GM10248 (cell line): Measurements from ENCODE around the gene UBL4A.

Experiments used
- CTCF ChIA-PET: fragments of 300-600 bp; sonication (Branson Sonifier 250); formaldehyde crosslinking; extraction: SDS; loops from one replicate; lab custom pipeline; 2021; ENCODE audit warnings: antibody characterized with exemption; lab: Yijun Ruan, JAX
- POLR2A ChIA-PET: fragments of 350-650 bp; sonication (Branson Sonifier 250); formaldehyde crosslinking; extraction: SDS; loops from one replicate; lab custom pipeline; 2020; ENCODE audit warnings: antibody characterized with exemption; lab: Yijun Ruan, JAX
- DNase-seq: peaks from one replicate; pipeline ENCODE4 v3.0.0; 2012; ENCODE audit errors: extremely low spot score
- CTCF ChIP-seq: IDR thresholded peaks from 2 replicates; pipeline ENCODE4 v1.5.1; 2012; ENCODE audit warnings: mild to moderate bottlenecking, low read depth; ENCODE audit errors: extremely low read depth, missing control alignments, control extremely low read depth

The UBL4A gene

GRCh38 chrX:154472685-154473632 is 13.5 kb downstream of the UBL4A start:
- TF ChIP-seq CTCF = no peak
- POLR2A ChIA-PET = no interaction called here
- CTCF ChIA-PET = no interaction called here
- DNase-seq = no peak

DNA sequence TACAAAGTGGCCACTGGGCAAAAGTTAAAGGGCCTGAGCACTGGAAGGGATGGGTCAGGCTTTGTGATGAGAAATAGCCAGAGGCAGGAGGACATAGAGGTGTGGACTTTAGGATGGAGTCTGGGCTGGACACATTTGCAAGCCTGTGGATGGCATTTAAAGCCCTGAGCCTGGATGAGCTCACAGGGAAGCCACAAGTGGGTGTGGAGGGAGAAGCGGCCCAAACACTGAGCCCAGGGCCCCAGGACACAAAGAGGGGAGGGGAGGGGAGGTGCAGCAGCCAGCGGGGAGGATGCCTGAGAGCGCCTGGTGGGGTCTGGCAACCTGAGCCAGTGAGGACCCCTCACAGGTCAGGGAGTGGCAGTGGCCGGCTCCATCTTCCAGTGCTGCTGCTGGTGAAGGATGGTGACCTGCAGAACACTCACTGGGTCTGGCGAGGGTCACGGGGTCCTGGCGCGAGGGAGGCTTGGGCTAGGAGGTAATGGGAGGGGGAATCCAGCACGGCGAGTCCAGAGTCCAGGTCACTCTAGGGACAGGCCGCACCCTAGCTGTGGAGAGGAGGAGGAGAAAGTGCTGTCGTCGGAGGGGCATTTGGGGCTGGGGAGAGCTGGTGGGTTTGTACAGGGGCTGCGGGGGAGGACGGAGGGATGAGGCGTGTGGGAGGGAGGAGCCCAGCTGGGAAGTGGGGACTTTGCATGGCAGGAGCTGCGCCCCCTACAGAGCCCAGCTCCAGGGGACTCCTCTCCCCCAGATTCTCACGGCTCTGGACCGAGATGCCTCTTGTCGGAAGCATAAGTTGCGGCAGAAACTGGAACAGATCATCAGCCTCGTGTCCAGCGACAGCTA is 14.4 kb downstream of the UBL4A start:
- ChIA-PET POLR2A (no interaction called here), CTCF (no interaction called here)
- TF ChIP-seq CTCF = no peak
- DNase-seq = no peak

GRCh38 chrX:154470914-154471568 is 15.4 kb downstream of the UBL4A start:
- no peak for DNase-seq
- CTCF ChIA-PET = no interaction called here
- POLR2A ChIA-PET = interaction anchor here (0.6 kb wide), 1 partner anchor 581 kb away, joined by 3 read pairs; no protein-coding TSS in a partner anchor
- TF ChIP-seq CTCF = no peak

DNA sequence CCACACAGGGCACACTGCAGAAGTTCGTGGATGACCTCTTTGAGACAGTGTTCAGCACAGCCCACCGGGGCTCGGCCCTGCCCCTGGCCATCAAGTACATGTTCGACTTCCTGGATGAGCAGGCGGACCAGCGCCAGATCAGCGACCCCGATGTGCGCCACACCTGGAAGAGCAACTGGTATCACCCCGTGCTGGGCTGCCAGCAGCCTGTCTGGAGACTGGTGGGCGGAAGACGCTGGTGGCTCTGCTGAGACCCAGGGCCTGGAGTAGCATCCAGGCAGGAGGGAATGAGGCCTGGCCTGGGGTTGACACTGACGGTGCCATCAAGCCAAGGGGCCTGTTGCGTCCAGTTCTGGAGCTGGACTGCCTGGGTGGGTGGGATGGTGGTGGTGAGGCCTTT is 16.0 kb downstream of the UBL4A start:
- no peak for TF ChIP-seq CTCF
- ChIA-PET CTCF (no interaction called here), POLR2A (interaction anchor here (0.6 kb wide), 1 partner anchor 580 kb away, joined by 3 read pairs; no protein-coding TSS in a partner anchor)
- DNase-seq = no peak

DNA sequence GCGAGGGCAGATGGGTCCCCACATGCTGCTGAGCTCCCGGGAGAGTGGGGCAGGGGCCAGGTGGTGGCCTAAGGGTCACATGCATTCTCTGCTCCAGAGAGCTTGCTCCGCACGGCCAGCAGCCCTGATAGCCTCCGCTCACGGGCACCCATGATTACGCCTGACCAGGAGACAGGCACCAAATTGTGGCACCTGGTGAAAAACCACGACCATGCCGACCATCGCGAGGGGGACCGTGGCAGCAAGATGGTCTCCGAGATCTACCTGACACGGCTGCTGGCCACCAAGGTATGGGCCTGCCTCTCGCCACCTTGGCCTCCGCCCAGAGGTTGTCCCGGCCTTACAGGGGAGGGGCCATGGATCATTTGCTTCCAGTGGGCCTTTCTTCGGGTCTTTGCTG is 16.5 kb downstream of the UBL4A start:
- CTCF ChIA-PET = no interaction called here
- TF ChIP-seq CTCF = no peak

GRCh38 chrX:154469114-154469513 is 17.3 kb downstream of the UBL4A start:
- ChIA-PET POLR2A (no interaction called here), CTCF (no interaction called here)
- DNase-seq = no peak
- TF ChIP-seq CTCF = no peak

More for the DNA sequence above, 16.5 kb downstream of the UBL4A start:
- DNase-seq = no peak
- POLR2A ChIA-PET = no interaction called here
